ENCODE results near the gene RGS12. TPM values are rescaled to one million over a fixed set of nuclear protein-coding genes. Genes with fewer than 3 reads are reported as not detected.

RGS12 gene
- total and polyA plus RNA-seq, 2 of the 13 experiments (the other 11 are each of a cell fraction or from before 2014, with no cell fraction given): 21.0 to 27.7 TPM

DNA sequence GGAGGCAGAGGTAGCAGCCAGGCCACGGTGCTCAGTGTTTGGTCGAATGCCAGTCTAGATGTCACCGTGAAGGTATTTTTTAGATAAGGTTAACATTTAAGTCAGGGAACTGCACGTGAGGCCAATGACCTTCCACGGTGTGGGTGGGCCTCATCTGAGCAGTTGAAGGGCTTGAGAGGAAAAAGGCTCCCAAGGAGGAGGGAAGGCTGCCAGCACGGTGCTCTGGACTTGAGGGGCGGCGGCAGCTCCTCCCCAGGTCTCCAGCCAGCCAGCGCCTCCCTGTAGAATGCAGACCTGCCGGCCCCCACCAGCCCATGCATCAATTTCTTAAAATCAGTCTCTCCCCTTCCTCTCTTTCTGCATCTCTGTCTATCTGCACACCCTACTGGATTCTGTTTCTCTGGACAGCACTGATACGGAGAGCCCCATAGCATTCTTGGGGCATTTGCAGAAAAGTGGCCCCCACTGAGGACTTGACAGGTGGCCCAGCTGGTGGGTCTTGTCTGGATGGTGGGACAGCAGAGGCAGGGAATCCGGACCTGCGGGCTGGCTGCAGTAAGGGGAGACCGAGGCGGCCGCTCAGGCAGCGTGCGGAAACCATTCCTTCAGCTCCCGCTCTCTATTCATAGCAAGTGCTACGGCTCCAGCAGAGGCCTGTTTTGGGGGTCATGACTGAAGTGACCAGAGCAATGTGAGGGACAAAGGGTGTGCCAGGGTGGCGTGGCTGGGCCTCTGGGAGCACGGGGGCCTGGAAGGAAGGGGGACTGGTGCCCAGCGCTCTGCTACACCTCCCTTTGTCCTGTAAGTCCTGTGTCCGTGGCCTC, 7.9 kb upstream of the RGS12 start (continued):
- TF ChIP-seq KLF15 (CRISPR knock-in tag; IDR thresholded peaks at IDR 0.05; ENCODE audit: borderline replicate concordance) (no peak), POLR2AphosphoS2 (IDR thresholded peaks at IDR 0.05; ENCODE audit: low read depth, low read length) (no peak), SMARCE1 (IDR thresholded peaks at IDR 0.05; ENCODE audit: borderline replicate concordance) (no peak), NCOR1 (IDR thresholded peaks at IDR 0.05; ENCODE audit: borderline replicate concordance, low read length) (no peak), THAP9 (CRISPR knock-in tag; IDR thresholded peaks at IDR 0.05; ENCODE audit: borderline replicate concordance) (no peak), ZSCAN12 (CRISPR knock-in tag; IDR thresholded peaks at IDR 0.05) (no peak), HNRNPK (IDR thresholded peaks at IDR 0.05; ENCODE audit: low read depth, low read length, poor library complexity, severe bottlenecking) (no peak), BATF2 (CRISPR knock-in tag; IDR thresholded peaks at IDR 0.05) (no peak), SP5 (CRISPR knock-in tag; IDR thresholded peaks at IDR 0.05; ENCODE audit: borderline replicate concordance, low read depth) (no peak), AHR (CRISPR knock-in tag; IDR thresholded peaks at IDR 0.05) (no peak), ZBTB1 (CRISPR knock-in tag; IDR thresholded peaks at IDR 0.05; ENCODE audit: borderline replicate concordance) (no peak), HMG20B (CRISPR knock-in tag; conservative IDR thresholded peaks at IDR 0.05) (no peak), MYC (CRISPR knock-in tag; IDR thresholded peaks at IDR 0.05; ENCODE audit: borderline replicate concordance) (no peak), ZNF446 (CRISPR knock-in tag; IDR thresholded peaks at IDR 0.05) (0 out of 2 replicates have a peak, but pooled peaks have one; percentile 57), ZNF44 (CRISPR knock-in tag; IDR thresholded peaks at IDR 0.05) (0 out of 2 replicates have a peak, but pooled peaks have one; percentile 66)
- TF ChIP-seq, protein P1, sequence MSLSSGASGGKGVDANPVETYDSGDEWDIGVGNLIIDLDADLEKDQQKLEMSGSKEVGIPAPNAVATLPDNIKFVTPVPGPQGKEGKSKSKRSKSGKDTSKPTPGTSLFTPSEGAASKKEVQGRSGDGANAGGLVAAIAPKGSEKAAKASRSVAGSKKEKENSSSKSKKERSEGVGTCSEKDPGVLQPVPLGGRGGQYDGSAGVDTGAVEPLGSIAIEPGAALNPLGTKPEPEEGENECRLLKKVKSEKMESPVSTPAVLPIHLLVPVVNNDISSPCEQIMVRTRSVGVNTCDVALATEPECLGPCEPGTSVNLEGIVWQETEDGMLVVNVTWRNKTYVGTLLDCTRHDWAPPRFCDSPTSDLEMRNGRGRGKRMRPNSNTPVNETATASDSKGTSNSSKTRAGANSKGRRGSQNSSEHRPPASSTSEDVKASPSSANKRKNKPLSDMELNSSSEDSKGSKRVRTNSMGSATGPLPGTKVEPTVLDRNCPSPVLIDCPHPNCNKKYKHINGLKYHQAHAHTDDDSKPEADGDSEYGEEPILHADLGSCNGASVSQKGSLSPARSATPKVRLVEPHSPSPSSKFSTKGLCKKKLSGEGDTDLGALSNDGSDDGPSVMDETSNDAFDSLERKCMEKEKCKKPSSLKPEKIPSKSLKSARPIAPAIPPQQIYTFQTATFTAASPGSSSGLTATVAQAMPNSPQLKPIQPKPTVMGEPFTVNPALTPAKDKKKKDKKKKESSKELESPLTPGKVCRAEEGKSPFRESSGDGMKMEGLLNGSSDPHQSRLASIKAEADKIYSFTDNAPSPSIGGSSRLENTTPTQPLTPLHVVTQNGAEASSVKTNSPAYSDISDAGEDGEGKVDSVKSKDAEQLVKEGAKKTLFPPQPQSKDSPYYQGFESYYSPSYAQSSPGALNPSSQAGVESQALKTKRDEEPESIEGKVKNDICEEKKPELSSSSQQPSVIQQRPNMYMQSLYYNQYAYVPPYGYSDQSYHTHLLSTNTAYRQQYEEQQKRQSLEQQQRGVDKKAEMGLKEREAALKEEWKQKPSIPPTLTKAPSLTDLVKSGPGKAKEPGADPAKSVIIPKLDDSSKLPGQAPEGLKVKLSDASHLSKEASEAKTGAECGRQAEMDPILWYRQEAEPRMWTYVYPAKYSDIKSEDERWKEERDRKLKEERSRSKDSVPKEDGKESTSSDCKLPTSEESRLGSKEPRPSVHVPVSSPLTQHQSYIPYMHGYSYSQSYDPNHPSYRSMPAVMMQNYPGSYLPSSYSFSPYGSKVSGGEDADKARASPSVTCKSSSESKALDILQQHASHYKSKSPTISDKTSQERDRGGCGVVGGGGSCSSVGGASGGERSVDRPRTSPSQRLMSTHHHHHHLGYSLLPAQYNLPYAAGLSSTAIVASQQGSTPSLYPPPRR (CRISPR knock-in tag; IDR thresholded peaks at IDR 0.05; ENCODE audit: borderline replicate concordance): no peak
- TF ChIP-seq, protein P2, sequence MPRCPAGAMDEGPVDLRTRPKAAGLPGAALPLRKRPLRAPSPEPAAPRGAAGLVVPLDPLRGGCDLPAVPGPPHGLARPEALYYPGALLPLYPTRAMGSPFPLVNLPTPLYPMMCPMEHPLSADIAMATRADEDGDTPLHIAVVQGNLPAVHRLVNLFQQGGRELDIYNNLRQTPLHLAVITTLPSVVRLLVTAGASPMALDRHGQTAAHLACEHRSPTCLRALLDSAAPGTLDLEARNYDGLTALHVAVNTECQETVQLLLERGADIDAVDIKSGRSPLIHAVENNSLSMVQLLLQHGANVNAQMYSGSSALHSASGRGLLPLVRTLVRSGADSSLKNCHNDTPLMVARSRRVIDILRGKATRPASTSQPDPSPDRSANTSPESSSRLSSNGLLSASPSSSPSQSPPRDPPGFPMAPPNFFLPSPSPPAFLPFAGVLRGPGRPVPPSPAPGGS (CRISPR knock-in tag; IDR thresholded peaks at IDR 0.05): 0 out of 2 replicates have a peak, but pooled peaks have one; percentile 57
- TF ChIP-seq, protein P3, sequence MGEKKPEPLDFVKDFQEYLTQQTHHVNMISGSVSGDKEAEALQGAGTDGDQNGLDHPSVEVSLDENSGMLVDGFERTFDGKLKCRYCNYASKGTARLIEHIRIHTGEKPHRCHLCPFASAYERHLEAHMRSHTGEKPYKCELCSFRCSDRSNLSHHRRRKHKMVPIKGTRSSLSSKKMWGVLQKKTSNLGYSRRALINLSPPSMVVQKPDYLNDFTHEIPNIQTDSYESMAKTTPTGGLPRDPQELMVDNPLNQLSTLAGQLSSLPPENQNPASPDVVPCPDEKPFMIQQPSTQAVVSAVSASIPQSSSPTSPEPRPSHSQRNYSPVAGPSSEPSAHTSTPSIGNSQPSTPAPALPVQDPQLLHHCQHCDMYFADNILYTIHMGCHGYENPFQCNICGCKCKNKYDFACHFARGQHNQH (CRISPR knock-in tag; IDR thresholded peaks at IDR 0.05): no peak

Data from HepG2 (cell line).